ENCODE measurements around the gene LAMA2. TPM values are rescaled to one million over a fixed set of nuclear protein-coding genes. Genes with fewer than 3 reads are reported as not detected.

LAMA2 gene
- total RNA-seq, 1 experiment from 2014 or later: 2.2 TPM

DNA sequence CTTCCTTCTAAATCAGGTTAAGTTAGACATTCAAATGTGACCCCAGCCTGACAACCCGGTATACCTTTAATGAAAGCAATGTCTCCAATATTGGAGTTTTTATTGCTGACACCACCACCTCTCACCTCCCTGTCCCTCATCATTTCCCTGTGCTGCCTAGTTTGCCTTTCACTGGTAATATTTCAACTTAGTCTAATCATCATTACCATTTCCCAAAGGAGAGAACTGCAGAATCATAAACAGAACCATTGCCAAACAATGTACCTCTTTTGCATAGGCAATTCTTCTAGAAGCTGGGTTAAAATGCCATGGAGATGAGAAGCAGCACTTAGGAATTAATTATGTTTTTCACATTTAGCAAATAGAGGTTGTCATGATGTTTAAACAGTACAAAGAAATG is 370.3 kb downstream of the LAMA2 start:
- Mint-ChIP-seq H3K4me3 (ENCODE audit: unreplicated experiment) (no peak overlapping the region), H3K27me3 (ENCODE audit: insufficient read depth, unreplicated experiment) (peaks cover 53% of the 10 kb centered on the region), H3K36me3 (ENCODE audit: insufficient read depth, unreplicated experiment) (no peaks in the 10 kb centered on the region), H3K27ac (ENCODE audit: low read depth, unreplicated experiment) (no peak overlapping the region), H3K9me3 (ENCODE audit: unreplicated experiment) (no peaks in the 10 kb centered on the region), H3K4me1 (ENCODE audit: insufficient read depth, unreplicated experiment) (no peaks in the 10 kb centered on the region)
- intact Hi-C loops (cut with micrococcal nuclease): loop anchor here (2.0 to 10.0 kb wide), 6 partner anchors 119 to 1516 kb away; partner anchors contain the start of gene PTPRK
- no TSS peak for BruUV-seq (replicated peaks)
- POLR2A ChIA-PET: interaction anchor here (1.1 to 2.9 kb wide), 4 partner anchors 37 to 733 kb away, joined by 3 to 8 read pairs (median 3); partner anchors contain the start of gene PTPRK
- DNase-seq (ENCODE audit: unreplicated experiment): no peak
- TF ChIP-seq, protein P1, sequence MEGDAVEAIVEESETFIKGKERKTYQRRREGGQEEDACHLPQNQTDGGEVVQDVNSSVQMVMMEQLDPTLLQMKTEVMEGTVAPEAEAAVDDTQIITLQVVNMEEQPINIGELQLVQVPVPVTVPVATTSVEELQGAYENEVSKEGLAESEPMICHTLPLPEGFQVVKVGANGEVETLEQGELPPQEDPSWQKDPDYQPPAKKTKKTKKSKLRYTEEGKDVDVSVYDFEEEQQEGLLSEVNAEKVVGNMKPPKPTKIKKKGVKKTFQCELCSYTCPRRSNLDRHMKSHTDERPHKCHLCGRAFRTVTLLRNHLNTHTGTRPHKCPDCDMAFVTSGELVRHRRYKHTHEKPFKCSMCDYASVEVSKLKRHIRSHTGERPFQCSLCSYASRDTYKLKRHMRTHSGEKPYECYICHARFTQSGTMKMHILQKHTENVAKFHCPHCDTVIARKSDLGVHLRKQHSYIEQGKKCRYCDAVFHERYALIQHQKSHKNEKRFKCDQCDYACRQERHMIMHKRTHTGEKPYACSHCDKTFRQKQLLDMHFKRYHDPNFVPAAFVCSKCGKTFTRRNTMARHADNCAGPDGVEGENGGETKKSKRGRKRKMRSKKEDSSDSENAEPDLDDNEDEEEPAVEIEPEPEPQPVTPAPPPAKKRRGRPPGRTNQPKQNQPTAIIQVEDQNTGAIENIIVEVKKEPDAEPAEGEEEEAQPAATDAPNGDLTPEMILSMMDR (IDR thresholded peaks at IDR 0.05; ENCODE audit: unreplicated experiment): no peak
- CTCF ChIA-PET: interaction anchor here (0.6 to 4.7 kb wide), 15 partner anchors 10 to 1063 kb away, joined by 3 to 52 read pairs (median 4); no protein-coding TSS in a partner anchor

DNA sequence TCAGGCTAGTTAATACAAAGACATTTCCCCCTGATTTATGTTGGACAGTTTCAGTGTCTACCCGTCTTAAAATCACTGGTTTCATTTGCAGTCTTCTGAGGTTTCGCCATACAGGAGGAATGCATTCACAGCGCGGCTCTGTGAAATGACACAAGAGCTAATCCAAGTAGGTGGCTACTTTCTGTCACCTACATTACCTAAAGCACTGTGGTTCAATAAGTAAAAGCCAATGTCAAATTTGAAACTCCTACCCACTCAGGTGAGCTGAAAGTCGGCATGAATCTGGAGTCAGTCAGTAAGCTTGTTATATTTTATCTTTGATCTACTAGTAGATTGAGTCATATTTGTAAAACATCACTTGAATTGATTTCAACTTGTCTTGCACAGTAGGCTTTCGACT is 370.8 kb downstream of the LAMA2 start:
- H3K27ac Mint-ChIP-seq (ENCODE audit: low read depth, unreplicated experiment): no peak overlapping the region
- no peaks in the 10 kb centered on the region for H3K36me3 Mint-ChIP-seq (ENCODE audit: insufficient read depth, unreplicated experiment)
- no peaks in the 10 kb centered on the region for H3K9me3 Mint-ChIP-seq (ENCODE audit: unreplicated experiment)
- H3K4me1 Mint-ChIP-seq (ENCODE audit: insufficient read depth, unreplicated experiment): no peaks in the 10 kb centered on the region
- ChIA-PET CTCF (interaction anchor here (0.6 to 4.7 kb wide), 12 partner anchors 10 to 1400 kb away, joined by 3 to 52 read pairs (median 4); no protein-coding TSS in a partner anchor), POLR2A (interaction anchor here (1.1 to 1.5 kb wide), 3 partner anchors 38 to 733 kb away, joined by 3 read pairs; partner anchors contain the start of gene PTPRK)
- DNase-seq (ENCODE audit: unreplicated experiment): no peak
- no peak overlapping the region for H3K4me3 Mint-ChIP-seq (ENCODE audit: unreplicated experiment)
- peaks cover 48% of the 10 kb centered on the region for H3K27me3 Mint-ChIP-seq (ENCODE audit: insufficient read depth, unreplicated experiment)
- no TSS peak for BruUV-seq (replicated peaks)
- TF ChIP-seq, protein P1 (IDR thresholded peaks at IDR 0.05; ENCODE audit: unreplicated experiment): no peak
- intact Hi-C loops (cut with micrococcal nuclease): loop anchor here (2.0 to 10.0 kb wide), 6 partner anchors 119 to 1516 kb away; partner anchors contain the start of gene PTPRK

DNA sequence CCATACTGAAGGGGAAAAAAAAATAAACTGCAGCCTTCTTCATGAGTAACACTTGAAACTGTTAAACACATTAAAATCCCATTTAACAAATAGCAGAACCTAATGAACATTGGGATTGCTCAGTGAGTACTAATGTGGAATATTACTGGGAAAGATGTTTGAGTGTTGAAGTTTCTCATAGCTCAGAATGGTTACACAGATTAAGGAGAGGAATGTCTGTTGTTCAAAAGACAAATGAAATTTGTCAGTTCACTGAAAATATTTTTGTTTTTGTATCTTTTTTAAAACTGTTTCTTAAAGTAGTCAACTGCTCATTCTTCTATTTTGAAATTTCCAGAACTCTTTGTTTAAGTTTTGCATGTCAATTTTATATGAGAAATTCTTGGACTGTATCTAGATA is 374.3 kb downstream of the LAMA2 start:
- ChIA-PET CTCF (no interaction called here), POLR2A (no interaction called here)
- Mint-ChIP-seq H3K27me3 (ENCODE audit: insufficient read depth, unreplicated experiment) (peaks cover 23% of the 10 kb centered on the region), H3K36me3 (ENCODE audit: insufficient read depth, unreplicated experiment) (no peaks in the 10 kb centered on the region), H3K4me1 (ENCODE audit: insufficient read depth, unreplicated experiment) (no peaks in the 10 kb centered on the region), H3K27ac (ENCODE audit: low read depth, unreplicated experiment) (no peak overlapping the region), H3K4me3 (ENCODE audit: unreplicated experiment) (no peak overlapping the region), H3K9me3 (ENCODE audit: unreplicated experiment) (no peaks in the 10 kb centered on the region)
- no TSS peak for BruUV-seq (replicated peaks)
- TF ChIP-seq, protein P1 (IDR thresholded peaks at IDR 0.05; ENCODE audit: unreplicated experiment): no peak
- DNase-seq (ENCODE audit: unreplicated experiment): no peak
- intact Hi-C loops (cut with micrococcal nuclease): loop anchor here (10.0 kb wide), 1 partner anchor 318 kb away; no protein-coding TSS in a partner anchor

DNA sequence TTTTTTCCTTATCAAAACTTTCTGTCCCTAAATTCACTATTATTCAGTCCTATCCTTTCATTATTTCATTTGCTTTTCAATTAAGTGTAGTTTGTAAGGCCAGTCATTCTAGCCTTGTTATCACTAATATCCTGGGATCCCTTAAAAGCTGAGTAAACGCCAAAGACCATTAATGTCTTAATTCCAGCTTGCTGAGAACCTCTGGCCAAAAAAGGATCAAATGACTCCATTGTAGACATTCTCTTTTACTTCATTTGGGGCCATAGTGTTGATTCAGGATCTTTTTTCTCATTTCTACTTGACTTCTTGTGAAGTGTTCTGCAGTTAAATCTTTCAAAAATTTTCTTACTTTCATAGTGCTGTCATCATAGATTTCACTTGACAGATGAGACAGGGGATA is 379.7 kb downstream of the LAMA2 start:
- Mint-ChIP-seq H3K27me3 (ENCODE audit: insufficient read depth, unreplicated experiment) (no peaks in the 10 kb centered on the region), H3K36me3 (ENCODE audit: insufficient read depth, unreplicated experiment) (no peaks in the 10 kb centered on the region), H3K4me1 (ENCODE audit: insufficient read depth, unreplicated experiment) (no peaks in the 10 kb centered on the region), H3K4me3 (ENCODE audit: unreplicated experiment) (no peak overlapping the region), H3K9me3 (ENCODE audit: unreplicated experiment) (no peaks in the 10 kb centered on the region), H3K27ac (ENCODE audit: low read depth, unreplicated experiment) (no peak overlapping the region)
- intact Hi-C loops (cut with micrococcal nuclease): no loop called here
- TF ChIP-seq, protein P1 (IDR thresholded peaks at IDR 0.05; ENCODE audit: unreplicated experiment): no peak
- no peak for DNase-seq (ENCODE audit: unreplicated experiment)
- CTCF ChIA-PET: interaction anchor here (1.2 kb wide), 1 partner anchor 454 kb away, joined by 3 read pairs; no protein-coding TSS in a partner anchor
- POLR2A ChIA-PET: no interaction called here
- no TSS peak for BruUV-seq (replicated peaks)
